Trophoblast cell (in vitro differentiated cells and primary cell): ENCODE results near the gene SNRK.

Source experiments
- DNase-seq, 2 donors: peaks; one replicate each; pipeline ENCODE4 v3.0.0-alpha.2; 2016
- H2AFZ ChIP-seq: 2 replicates; pipeline ENCODE4 v1.6.1; 2013; ENCODE audit warnings: low read length, moderate library complexity, mild to moderate bottlenecking; ENCODE audit not compliant: insufficient read depth, poor library complexity
- H2AK5ac ChIP-seq: 2 replicates; pipeline ENCODE4 v1.6.1; 2013; ENCODE audit warnings: mild to moderate bottlenecking, low read length
- H2BK120ac ChIP-seq: 2 replicates; pipeline ENCODE4 v1.6.1; 2013; ENCODE audit warnings: low read length, mild to moderate bottlenecking, moderate library complexity; ENCODE audit not compliant: insufficient read depth, poor library complexity
- H2BK12ac ChIP-seq: 2 replicates; pipeline ENCODE4 v1.6.1; 2013; ENCODE audit warnings: mild to moderate bottlenecking, low read length, moderate library complexity
- H2BK5ac ChIP-seq: 2 replicates; pipeline ENCODE4 v1.6.1; 2013; ENCODE audit warnings: low read length, low read depth, moderate library complexity, mild to moderate bottlenecking; ENCODE audit not compliant: poor library complexity
- H3K14ac ChIP-seq: 2 replicates; pipeline ENCODE4 v1.6.1; 2013; ENCODE audit warnings: mild to moderate bottlenecking, low read length
- H3K18ac ChIP-seq: 2 replicates; pipeline ENCODE4 v1.6.1; 2013; ENCODE audit warnings: mild to moderate bottlenecking, low read length
- H3K23ac ChIP-seq: 2 replicates; pipeline ENCODE4 v1.6.1; 2013; ENCODE audit warnings: low read length
- H3K27ac ChIP-seq: 2 replicates; pipeline ENCODE4 v1.5.1; 2013; ENCODE audit warnings: low read depth, mild to moderate bottlenecking, inconsistent platforms, low read length, moderate library complexity
- H3K27me3 ChIP-seq: 2 replicates; pipeline ENCODE4 v1.6.1; 2013; ENCODE audit warnings: inconsistent platforms, mild to moderate bottlenecking, low read length, moderate library complexity; ENCODE audit not compliant: insufficient read depth
- H3K36me3 ChIP-seq, 2 experiments: 1 replicate in 1 of 2; 2 replicates in 1 of 2; pipeline ENCODE4 v1.6.1; 2013; ENCODE audit warnings: low read length in 2 of 2, mild to moderate bottlenecking in 2 of 2, moderate library complexity in 1 of 2; ENCODE audit not compliant: insufficient read depth in 2 of 2, control insufficient read depth in 1 of 2
- H3K4ac ChIP-seq: 2 replicates; pipeline ENCODE4 v1.6.1; 2013; ENCODE audit warnings: low read depth, mild to moderate bottlenecking, low read length, moderate library complexity
- H3K4me1 ChIP-seq, 2 experiments: 1 replicate in 1 of 2; 2 replicates in 1 of 2; pipeline ENCODE4 v1.6.1; 2013; ENCODE audit warnings: low read length in 2 of 2, mild to moderate bottlenecking in 2 of 2, moderate library complexity in 1 of 2; ENCODE audit not compliant: insufficient read depth in 2 of 2, control insufficient read depth in 1 of 2
- H3K4me2 ChIP-seq: 2 replicates; pipeline ENCODE4 v1.6.1; 2013; ENCODE audit warnings: inconsistent platforms, mild to moderate bottlenecking, low read length, moderate library complexity
- H3K4me3 ChIP-seq: 2 replicates; pipeline ENCODE4 v1.5.1; 2013; ENCODE audit warnings: mild to moderate bottlenecking, low read depth, low read length, inconsistent platforms
- H3K79me1 ChIP-seq: one replicate; pipeline ENCODE4 v1.6.1; 2013; ENCODE audit warnings: low read length
- H3K79me2 ChIP-seq: 2 replicates; pipeline ENCODE4 v1.6.1; 2013; ENCODE audit warnings: low read length, mild to moderate bottlenecking; ENCODE audit not compliant: control insufficient read depth, insufficient read depth, poor library complexity
- H3K9ac ChIP-seq: 2 replicates; pipeline ENCODE4 v1.6.1; 2013; ENCODE audit warnings: mild to moderate bottlenecking, low read length
- H3K9me3 ChIP-seq: 2 replicates; pipeline ENCODE4 v1.6.1; 2013; ENCODE audit warnings: low read depth, mild to moderate bottlenecking, control low read depth, inconsistent platforms, low read length; ENCODE audit not compliant: insufficient read depth
- H4K12ac ChIP-seq: 2 replicates; pipeline ENCODE4 v1.6.1; 2013; ENCODE audit warnings: low read depth, mild to moderate bottlenecking, low read length, moderate library complexity
- H4K8ac ChIP-seq: 2 replicates; pipeline ENCODE4 v1.6.1; 2013; ENCODE audit warnings: low read depth, mild to moderate bottlenecking, low read length, moderate library complexity
- H4K91ac ChIP-seq: one replicate; pipeline ENCODE4 v1.6.1; 2013; ENCODE audit warnings: low read depth, mild to moderate bottlenecking, low read length, moderate library complexity
- WGBS: extraction: QIAGEN DNeasy Blood & Tissue Kit; methylation state at CpG from one replicate; pipeline ENCODE4 v1.1.7; 2013; ENCODE audit warnings: missing lambda C conversion rate; ENCODE audit not compliant: insufficient read length, insufficient coverage; ENCODE audit errors: extremely low coverage; 5-methylcytosine and 5-hydroxymethylcytosine counted together

Gene SNRK

GRCh38 chr3:43399034-43399433 lies 112.7 kb downstream of the SNRK start:
- Histone ChIP-seq H4K12ac (no peak overlapping the region), H3K36me3 (no peaks in the 10 kb centered on the region), H4K8ac (no peak overlapping the region), H2BK5ac (no peak overlapping the region), H3K4ac (no peak overlapping the region), H2BK120ac (no peak overlapping the region), H3K79me2 (no peaks in the 10 kb centered on the region), H3K14ac (no peak overlapping the region), H3K4me2 (no peak overlapping the region), H3K9me3 (peaks cover under 1% of the 10 kb centered on the region), H3K18ac (no peak overlapping the region), H4K91ac (no peak overlapping the region), H2AK5ac (no peak overlapping the region), H3K4me1 (no peaks in the 10 kb centered on the region), H3K79me1 (peaks cover 2% of the 10 kb centered on the region), H3K27ac (no peak overlapping the region), H3K9ac (no peak overlapping the region), H3K23ac (no peak overlapping the region), H2BK12ac (no peak overlapping the region), H3K27me3 (no peaks in the 10 kb centered on the region), H2AFZ (no peak overlapping the region), H3K4me3 (no peak overlapping the region)
- no peak for DNase-seq
- no CpG with 5 or more reads among the region's 6 CpGs for WGBS

GRCh38 chr3:43400167-43400566 lies 113.8 kb downstream of the SNRK start:
- no peak overlapping the region for H4K12ac ChIP-seq
- no peaks in the 10 kb centered on the region for H3K27me3 ChIP-seq
- no peak for DNase-seq
- H4K8ac ChIP-seq = no peak overlapping the region
- no peak overlapping the region for H3K27ac ChIP-seq
- no peak overlapping the region for H2BK120ac ChIP-seq
- H4K91ac ChIP-seq = no peak overlapping the region
- no peak overlapping the region for H3K14ac ChIP-seq
- WGBS = no CpG with 5 or more reads among the region's 1 CpG
- no peak overlapping the region for H3K4ac ChIP-seq
- no peaks in the 10 kb centered on the region for H3K4me1 ChIP-seq
- no peak overlapping the region for H3K9ac ChIP-seq
- no peaks in the 10 kb centered on the region for H3K9me3 ChIP-seq
- H3K23ac ChIP-seq = no peak overlapping the region
- H2BK5ac ChIP-seq = no peak overlapping the region
- no peak overlapping the region for H2AK5ac ChIP-seq
- H3K36me3 ChIP-seq = no peaks in the 10 kb centered on the region
- no peak overlapping the region for H2AFZ ChIP-seq
- H3K4me2 ChIP-seq = no peak overlapping the region
- H2BK12ac ChIP-seq = no peak overlapping the region
- H3K18ac ChIP-seq = no peak overlapping the region
- H3K4me3 ChIP-seq = no peak overlapping the region
- H3K79me2 ChIP-seq = no peaks in the 10 kb centered on the region
- peaks cover 2% of the 10 kb centered on the region for H3K79me1 ChIP-seq
